GM21381 (cell line): ENCODE measurements around the gene MEIS3.

Experiments
- ATAC-seq: cut with Tn5 transposase; IDR thresholded peaks from one replicate; pipeline ENCODE4 v1.9.1; 2021; ENCODE audit warnings: mild to moderate bottlenecking, moderate library complexity; ENCODE audit not compliant: unreplicated experiment

MEIS3 gene

GRCh38 chr19:47419030-47419783 lies at the start of gene MEIS3:
MEIS3 (minus strand) TSS chr19:47419527; CDS start chr19:47419081, 446 bp downstream.
- no peak for ATAC-seq

- ATAC-seq, result no peak
Observed at GRCh38 chr19:47467914-47468313, 48.6 kb upstream of the MEIS3 start.

GRCh38 chr19:47465957-47466356 lies 46.6 kb upstream of the MEIS3 start:
- no peak for ATAC-seq

GRCh38 chr19:47464675-47465419 lies 45.5 kb upstream of the MEIS3 start:
- no peak for ATAC-seq

- no peak for ATAC-seq
Observed at GRCh38 chr19:47461876-47462275, 42.5 kb upstream of the MEIS3 start.

GRCh38 chr19:47459477-47459876 lies 40.1 kb upstream of the MEIS3 start:
- ATAC-seq, result no peak

- no peak for ATAC-seq
Observed at GRCh38 chr19:47458672-47459071, 39.3 kb upstream of the MEIS3 start.

GRCh38 chr19:47456721-47457474 lies 37.6 kb upstream of the MEIS3 start:
- no peak for ATAC-seq

- ATAC-seq, result no peak
Observed at GRCh38 chr19:47450478-47450877, 31.2 kb upstream of the MEIS3 start.

GRCh38 chr19:47448360-47448727 lies 29.0 kb upstream of the MEIS3 start:
- no peak for ATAC-seq

- no peak for ATAC-seq
Observed at GRCh38 chr19:47447470-47448359, 28.4 kb upstream of the MEIS3 start.

- ATAC-seq, result no peak
Observed at GRCh38 chr19:47446534-47447469, 27.5 kb upstream of the MEIS3 start.

- no peak for ATAC-seq
Observed at GRCh38 chr19:47445937-47446402, 26.6 kb upstream of the MEIS3 start.

- no peak for ATAC-seq
Observed at GRCh38 chr19:47445527-47445926, 26.2 kb upstream of the MEIS3 start.

- ATAC-seq, result no peak
Observed at GRCh38 chr19:47444388-47444821, 25.1 kb upstream of the MEIS3 start.

GRCh38 chr19:47443331-47443730 lies 24.0 kb upstream of the MEIS3 start:
- no peak for ATAC-seq

- ATAC-seq, result no peak
Observed at GRCh38 chr19:47438793-47439220, 19.5 kb upstream of the MEIS3 start.

GRCh38 chr19:47437500-47437899 lies 18.2 kb upstream of the MEIS3 start:
- ATAC-seq, result no peak

- ATAC-seq, result no peak
Observed at GRCh38 chr19:47436712-47437401, 17.5 kb upstream of the MEIS3 start.
